ENCODE results near the gene DNAAF3. TPM values are rescaled to one million over a fixed set of nuclear protein-coding genes. Genes with fewer than 3 reads are reported as not detected.
A peak's percentile ranks its signal among the peaks of the same experiment; 100 is the strongest.

The DNAAF3 gene
- total RNA-seq, 1 experiment from 2014 or later, result 4.9 TPM

DNA sequence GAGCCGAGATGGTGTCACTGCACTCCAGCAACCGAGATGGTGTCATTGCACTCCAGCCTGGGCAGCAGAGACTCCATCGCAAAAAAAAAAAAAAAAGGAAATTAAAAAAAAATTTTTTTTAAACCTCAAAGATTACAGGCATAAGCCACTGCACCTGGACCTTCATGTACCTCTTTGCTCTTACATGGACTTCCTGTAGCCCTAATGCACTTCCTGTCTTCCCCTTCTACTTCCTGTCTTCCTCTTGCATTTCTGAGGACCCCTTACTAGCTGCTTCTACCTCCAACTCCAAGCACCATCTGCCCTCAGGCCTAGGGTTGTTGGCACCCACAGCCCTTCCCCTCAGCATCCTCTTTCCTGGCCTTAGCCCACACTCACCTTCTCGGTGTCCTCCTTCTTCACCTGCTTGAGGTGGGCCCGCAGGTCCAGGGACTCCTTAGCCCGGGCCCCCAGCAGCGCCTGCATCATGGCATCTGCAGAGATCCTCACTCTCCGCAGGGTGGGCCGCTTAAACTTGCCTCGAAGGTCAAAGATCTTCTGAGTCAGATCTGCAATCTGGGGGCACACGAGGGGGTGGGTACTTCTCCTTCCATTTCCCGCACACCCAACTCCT is 12.7 kb downstream of the DNAAF3 start:
- no peaks in the 10 kb centered on the region for H3K36me3 Mint-ChIP-seq (ENCODE audit: insufficient read depth, unreplicated experiment)
- BruUV-seq (replicated peaks), result no TSS peak
- intact Hi-C loops (cut with micrococcal nuclease), result no loop called here
- DNase-seq (ENCODE audit: unreplicated experiment), result no peak
- ChIA-PET CTCF (interaction anchor here (0.6 to 1.1 kb wide), 4 partner anchors 13 to 294 kb away, joined by 3 to 4 read pairs (median 3); no protein-coding TSS in a partner anchor), POLR2A (no interaction called here)
- peaks cover 9% of the 10 kb centered on the region for H3K9me3 Mint-ChIP-seq (ENCODE audit: unreplicated experiment)
- H3K4me1 Mint-ChIP-seq (ENCODE audit: insufficient read depth, unreplicated experiment), result peaks cover 19% of the 10 kb centered on the region
- H3K27ac Mint-ChIP-seq (ENCODE audit: low read depth, unreplicated experiment), result no peak overlapping the region
- H3K4me3 Mint-ChIP-seq (ENCODE audit: unreplicated experiment), result no peak overlapping the region
- H3K27me3 Mint-ChIP-seq (ENCODE audit: insufficient read depth, unreplicated experiment), result peaks cover 21% of the 10 kb centered on the region
- TF ChIP-seq, protein P1, sequence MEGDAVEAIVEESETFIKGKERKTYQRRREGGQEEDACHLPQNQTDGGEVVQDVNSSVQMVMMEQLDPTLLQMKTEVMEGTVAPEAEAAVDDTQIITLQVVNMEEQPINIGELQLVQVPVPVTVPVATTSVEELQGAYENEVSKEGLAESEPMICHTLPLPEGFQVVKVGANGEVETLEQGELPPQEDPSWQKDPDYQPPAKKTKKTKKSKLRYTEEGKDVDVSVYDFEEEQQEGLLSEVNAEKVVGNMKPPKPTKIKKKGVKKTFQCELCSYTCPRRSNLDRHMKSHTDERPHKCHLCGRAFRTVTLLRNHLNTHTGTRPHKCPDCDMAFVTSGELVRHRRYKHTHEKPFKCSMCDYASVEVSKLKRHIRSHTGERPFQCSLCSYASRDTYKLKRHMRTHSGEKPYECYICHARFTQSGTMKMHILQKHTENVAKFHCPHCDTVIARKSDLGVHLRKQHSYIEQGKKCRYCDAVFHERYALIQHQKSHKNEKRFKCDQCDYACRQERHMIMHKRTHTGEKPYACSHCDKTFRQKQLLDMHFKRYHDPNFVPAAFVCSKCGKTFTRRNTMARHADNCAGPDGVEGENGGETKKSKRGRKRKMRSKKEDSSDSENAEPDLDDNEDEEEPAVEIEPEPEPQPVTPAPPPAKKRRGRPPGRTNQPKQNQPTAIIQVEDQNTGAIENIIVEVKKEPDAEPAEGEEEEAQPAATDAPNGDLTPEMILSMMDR (IDR thresholded peaks at IDR 0.05; ENCODE audit: unreplicated experiment), result no peak

GRCh38 chr19:55152017-55152416 is 14.4 kb downstream of the DNAAF3 start:
- Mint-ChIP-seq H3K27ac (ENCODE audit: low read depth, unreplicated experiment) (no peak overlapping the region), H3K36me3 (ENCODE audit: insufficient read depth, unreplicated experiment) (no peaks in the 10 kb centered on the region), H3K9me3 (ENCODE audit: unreplicated experiment) (peaks cover 9% of the 10 kb centered on the region), H3K4me3 (ENCODE audit: unreplicated experiment) (no peak overlapping the region), H3K4me1 (ENCODE audit: insufficient read depth, unreplicated experiment) (peaks cover 14% of the 10 kb centered on the region), H3K27me3 (ENCODE audit: insufficient read depth, unreplicated experiment) (peaks cover 24% of the 10 kb centered on the region)
- ChIA-PET POLR2A (interaction anchor here (0.6 kb wide), 1 partner anchor 344 kb away, joined by 3 read pairs; no protein-coding TSS in a partner anchor), CTCF (interaction anchor here (0.7 to 1.8 kb wide), 6 partner anchors 9 to 151 kb away, joined by 3 to 8 read pairs (median 6); no protein-coding TSS in a partner anchor)
- BruUV-seq (replicated peaks), result no TSS peak
- DNase-seq (ENCODE audit: unreplicated experiment), result no peak
- intact Hi-C loops (cut with micrococcal nuclease), result no loop called here
- TF ChIP-seq, protein P1 (IDR thresholded peaks at IDR 0.05; ENCODE audit: unreplicated experiment), result no peak

DNA sequence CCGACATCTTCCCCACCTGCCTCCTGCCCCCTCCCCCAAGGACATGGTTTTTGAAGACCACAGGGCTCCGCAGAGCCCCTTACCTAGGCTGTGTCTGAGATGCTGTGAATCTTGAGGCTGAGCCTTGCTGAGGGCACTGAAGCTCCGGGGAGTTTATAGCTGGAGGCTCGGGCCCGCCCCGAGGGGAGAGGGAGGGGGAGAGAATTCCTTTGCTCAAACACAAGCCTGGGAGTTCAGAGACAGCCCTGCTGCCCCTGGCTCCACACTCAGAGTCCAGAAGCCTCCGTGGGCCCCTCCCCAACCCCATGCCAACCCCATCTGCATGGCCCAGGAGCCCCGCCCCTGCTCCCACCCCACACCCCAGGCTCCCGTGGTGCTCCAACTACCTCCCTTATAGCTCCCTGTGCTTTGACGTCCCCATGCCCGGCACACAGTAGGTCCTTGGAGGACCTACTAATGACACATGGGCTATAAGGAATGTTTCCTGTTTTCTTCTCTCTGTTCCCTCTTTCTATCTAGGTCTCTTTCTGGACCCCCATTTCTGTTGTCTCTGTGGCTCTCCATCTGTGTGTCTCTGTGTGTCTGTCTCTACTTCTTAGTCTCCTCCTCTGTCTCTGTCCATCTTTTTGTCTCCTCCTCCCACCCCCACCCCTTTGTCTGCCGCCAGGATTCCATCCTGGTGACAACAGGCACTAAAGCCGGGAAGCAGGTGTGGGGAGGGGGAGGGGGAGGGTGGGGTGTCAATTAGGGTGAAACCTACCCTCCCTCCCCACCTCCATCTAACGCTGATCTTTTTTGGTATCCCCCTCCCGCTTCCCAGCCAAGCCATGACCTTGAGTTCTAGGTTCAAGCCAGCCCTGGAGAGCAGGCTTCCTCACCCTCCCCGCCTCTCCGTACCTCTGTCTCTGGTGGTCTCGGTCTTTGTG is 17.1 kb downstream of the DNAAF3 start, which contains the start of gene TNNT1:
TNNT1 (minus strand) TSS at position 129 of the 926 bp plus-strand sequence. CDS start 2,049 bp downstream, outside the sequence.
- POLR2A ChIA-PET, result no interaction called here
- no peak for DNase-seq (ENCODE audit: unreplicated experiment)
- Mint-ChIP-seq H3K27ac (ENCODE audit: low read depth, unreplicated experiment) (peak within 1 kb of the TSS; percentile 80), H3K4me1 (ENCODE audit: insufficient read depth, unreplicated experiment) (peaks cover 14% of the 10 kb centered on the region), H3K27me3 (ENCODE audit: insufficient read depth, unreplicated experiment) (peaks cover 24% of the 10 kb centered on the region), H3K36me3 (ENCODE audit: insufficient read depth, unreplicated experiment) (no peaks in the 10 kb centered on the region), H3K9me3 (ENCODE audit: unreplicated experiment) (peaks cover 9% of the 10 kb centered on the region), H3K4me3 (ENCODE audit: unreplicated experiment) (no peak within 1 kb of the TSS)
- CTCF ChIA-PET, result interaction anchor here (0.5 kb wide), 1 partner anchor 9 kb away, joined by 3 read pairs; no protein-coding TSS in a partner anchor
- TF ChIP-seq, protein P1 (IDR thresholded peaks at IDR 0.05; ENCODE audit: unreplicated experiment), result no peak
- intact Hi-C loops (cut with micrococcal nuclease), result no loop called here
- no TSS peak for BruUV-seq (replicated peaks)

All from MCF 10A (cell line).